WTC11 (cell line): ENCODE results near the gene PRRC2B.

Experiments
- CREB1 ChIP-seq: sonication (generic); formaldehyde crosslinking; IDR thresholded peaks from 2 replicates; pipeline ENCODE4 v1.8.0; 2023; ENCODE audit warnings: mild to moderate bottlenecking, missing genetic modification reagents
- FOXJ3 ChIP-seq: sonication (generic); formaldehyde crosslinking; IDR thresholded peaks from 2 replicates; pipeline ENCODE4 v1.9.0; 2021; ENCODE audit warnings: missing genetic modification reagents, mild to moderate bottlenecking, borderline replicate concordance
- MYBL2 ChIP-seq: sonication (generic); formaldehyde crosslinking; IDR thresholded peaks from 2 replicates; pipeline ENCODE4 v1.8.1; 2023; ENCODE audit warnings: mild to moderate bottlenecking, moderate library complexity, missing genetic modification reagents
- SMAD3 ChIP-seq: sonication (generic); formaldehyde crosslinking; IDR thresholded peaks from 2 replicates; pipeline ENCODE4 v1.8.0; 2022; ENCODE audit warnings: missing genetic modification reagents, mild to moderate bottlenecking, borderline replicate concordance
- TF ChIP-seq, protein P1 (sequence below): fragments of 200-600 bp; IDR thresholded peaks from 2 replicates; pipeline ENCODE4 v1.8.0; 2022; ENCODE audit warnings: antibody characterized with exemption
- TF ChIP-seq, protein P2 (sequence below): sonication (generic); formaldehyde crosslinking; IDR thresholded peaks from 2 replicates; pipeline ENCODE4 v1.8.0; 2023; ENCODE audit warnings: missing genetic modification reagents
- TF ChIP-seq, protein P3 (sequence below): sonication (generic); formaldehyde crosslinking; IDR thresholded peaks from 2 replicates; pipeline ENCODE4 v1.8.0; 2023; ENCODE audit warnings: missing genetic modification reagents, mild to moderate bottlenecking, borderline replicate concordance
- TF ChIP-seq, protein P4 (sequence below): sonication (generic); formaldehyde crosslinking; IDR thresholded peaks from 2 replicates; pipeline ENCODE4 v1.8.0; 2022; ENCODE audit warnings: mild to moderate bottlenecking, missing genetic modification reagents
- TF ChIP-seq, protein P5 (sequence below): sonication (generic); formaldehyde crosslinking; IDR thresholded peaks from 2 replicates; pipeline ENCODE4 v1.8.1; 2022; ENCODE audit warnings: missing genetic modification reagents, borderline replicate concordance
- TF ChIP-seq, protein P6 (sequence below): sonication (generic); formaldehyde crosslinking; IDR thresholded peaks from 2 replicates; pipeline ENCODE4 v1.8.1; 2023; ENCODE audit warnings: mild to moderate bottlenecking, missing genetic modification reagents, moderate library complexity

DNA sequence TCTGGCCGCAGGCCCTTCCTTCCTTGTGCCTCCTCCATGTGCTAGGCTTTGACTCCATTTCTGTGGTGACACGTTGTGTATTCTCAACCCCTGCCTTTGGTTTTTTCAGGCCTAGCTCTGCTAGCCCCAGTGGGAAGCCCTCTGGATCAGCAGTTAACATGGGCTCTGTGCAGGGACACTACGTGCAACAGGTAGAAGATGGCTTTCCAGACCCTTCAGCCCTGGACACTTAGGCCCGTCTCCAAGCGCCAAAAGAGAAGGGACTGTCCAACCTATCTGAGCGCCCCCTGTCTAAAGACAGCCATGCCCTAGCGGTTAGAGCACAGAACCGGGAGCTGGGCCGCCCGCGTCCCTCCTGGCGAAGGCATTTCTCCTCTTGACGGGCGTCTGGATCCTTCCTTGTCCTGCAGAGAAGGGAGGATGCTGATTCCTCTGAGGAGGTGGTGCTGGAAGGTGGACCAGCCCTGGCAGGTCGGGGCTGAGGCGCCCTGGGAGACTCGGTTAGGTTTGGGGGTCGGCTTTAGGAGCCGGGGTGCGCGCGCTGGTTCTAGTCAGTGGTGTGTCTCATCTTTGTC, 100.5 kb downstream of the PRRC2B start:
- no peak for TF ChIP-seq CREB1 (CRISPR knock-in tag)
- no peak for TF ChIP-seq MYBL2 (CRISPR knock-in tag)
- TF ChIP-seq, protein P1, sequence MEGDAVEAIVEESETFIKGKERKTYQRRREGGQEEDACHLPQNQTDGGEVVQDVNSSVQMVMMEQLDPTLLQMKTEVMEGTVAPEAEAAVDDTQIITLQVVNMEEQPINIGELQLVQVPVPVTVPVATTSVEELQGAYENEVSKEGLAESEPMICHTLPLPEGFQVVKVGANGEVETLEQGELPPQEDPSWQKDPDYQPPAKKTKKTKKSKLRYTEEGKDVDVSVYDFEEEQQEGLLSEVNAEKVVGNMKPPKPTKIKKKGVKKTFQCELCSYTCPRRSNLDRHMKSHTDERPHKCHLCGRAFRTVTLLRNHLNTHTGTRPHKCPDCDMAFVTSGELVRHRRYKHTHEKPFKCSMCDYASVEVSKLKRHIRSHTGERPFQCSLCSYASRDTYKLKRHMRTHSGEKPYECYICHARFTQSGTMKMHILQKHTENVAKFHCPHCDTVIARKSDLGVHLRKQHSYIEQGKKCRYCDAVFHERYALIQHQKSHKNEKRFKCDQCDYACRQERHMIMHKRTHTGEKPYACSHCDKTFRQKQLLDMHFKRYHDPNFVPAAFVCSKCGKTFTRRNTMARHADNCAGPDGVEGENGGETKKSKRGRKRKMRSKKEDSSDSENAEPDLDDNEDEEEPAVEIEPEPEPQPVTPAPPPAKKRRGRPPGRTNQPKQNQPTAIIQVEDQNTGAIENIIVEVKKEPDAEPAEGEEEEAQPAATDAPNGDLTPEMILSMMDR, result no peak
- TF ChIP-seq, protein P2, sequence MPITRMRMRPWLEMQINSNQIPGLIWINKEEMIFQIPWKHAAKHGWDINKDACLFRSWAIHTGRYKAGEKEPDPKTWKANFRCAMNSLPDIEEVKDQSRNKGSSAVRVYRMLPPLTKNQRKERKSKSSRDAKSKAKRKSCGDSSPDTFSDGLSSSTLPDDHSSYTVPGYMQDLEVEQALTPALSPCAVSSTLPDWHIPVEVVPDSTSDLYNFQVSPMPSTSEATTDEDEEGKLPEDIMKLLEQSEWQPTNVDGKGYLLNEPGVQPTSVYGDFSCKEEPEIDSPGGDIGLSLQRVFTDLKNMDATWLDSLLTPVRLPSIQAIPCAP, result no peak
- TF ChIP-seq, protein P3, sequence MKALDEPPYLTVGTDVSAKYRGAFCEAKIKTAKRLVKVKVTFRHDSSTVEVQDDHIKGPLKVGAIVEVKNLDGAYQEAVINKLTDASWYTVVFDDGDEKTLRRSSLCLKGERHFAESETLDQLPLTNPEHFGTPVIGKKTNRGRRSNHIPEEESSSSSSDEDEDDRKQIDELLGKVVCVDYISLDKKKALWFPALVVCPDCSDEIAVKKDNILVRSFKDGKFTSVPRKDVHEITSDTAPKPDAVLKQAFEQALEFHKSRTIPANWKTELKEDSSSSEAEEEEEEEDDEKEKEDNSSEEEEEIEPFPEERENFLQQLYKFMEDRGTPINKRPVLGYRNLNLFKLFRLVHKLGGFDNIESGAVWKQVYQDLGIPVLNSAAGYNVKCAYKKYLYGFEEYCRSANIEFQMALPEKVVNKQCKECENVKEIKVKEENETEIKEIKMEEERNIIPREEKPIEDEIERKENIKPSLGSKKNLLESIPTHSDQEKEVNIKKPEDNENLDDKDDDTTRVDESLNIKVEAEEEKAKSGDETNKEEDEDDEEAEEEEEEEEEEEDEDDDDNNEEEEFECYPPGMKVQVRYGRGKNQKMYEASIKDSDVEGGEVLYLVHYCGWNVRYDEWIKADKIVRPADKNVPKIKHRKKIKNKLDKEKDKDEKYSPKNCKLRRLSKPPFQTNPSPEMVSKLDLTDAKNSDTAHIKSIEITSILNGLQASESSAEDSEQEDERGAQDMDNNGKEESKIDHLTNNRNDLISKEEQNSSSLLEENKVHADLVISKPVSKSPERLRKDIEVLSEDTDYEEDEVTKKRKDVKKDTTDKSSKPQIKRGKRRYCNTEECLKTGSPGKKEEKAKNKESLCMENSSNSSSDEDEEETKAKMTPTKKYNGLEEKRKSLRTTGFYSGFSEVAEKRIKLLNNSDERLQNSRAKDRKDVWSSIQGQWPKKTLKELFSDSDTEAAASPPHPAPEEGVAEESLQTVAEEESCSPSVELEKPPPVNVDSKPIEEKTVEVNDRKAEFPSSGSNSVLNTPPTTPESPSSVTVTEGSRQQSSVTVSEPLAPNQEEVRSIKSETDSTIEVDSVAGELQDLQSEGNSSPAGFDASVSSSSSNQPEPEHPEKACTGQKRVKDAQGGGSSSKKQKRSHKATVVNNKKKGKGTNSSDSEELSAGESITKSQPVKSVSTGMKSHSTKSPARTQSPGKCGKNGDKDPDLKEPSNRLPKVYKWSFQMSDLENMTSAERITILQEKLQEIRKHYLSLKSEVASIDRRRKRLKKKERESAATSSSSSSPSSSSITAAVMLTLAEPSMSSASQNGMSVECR (CRISPR knock-in tag), result no peak
- TF ChIP-seq, protein P4, sequence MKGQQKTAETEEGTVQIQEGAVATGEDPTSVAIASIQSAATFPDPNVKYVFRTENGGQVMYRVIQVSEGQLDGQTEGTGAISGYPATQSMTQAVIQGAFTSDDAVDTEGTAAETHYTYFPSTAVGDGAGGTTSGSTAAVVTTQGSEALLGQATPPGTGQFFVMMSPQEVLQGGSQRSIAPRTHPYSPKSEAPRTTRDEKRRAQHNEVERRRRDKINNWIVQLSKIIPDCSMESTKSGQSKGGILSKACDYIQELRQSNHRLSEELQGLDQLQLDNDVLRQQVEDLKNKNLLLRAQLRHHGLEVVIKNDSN (CRISPR knock-in tag), result no peak
- TF ChIP-seq SMAD3 (CRISPR knock-in tag), result no peak
- no peak for TF ChIP-seq FOXJ3 (CRISPR knock-in tag)
- TF ChIP-seq, protein P5, sequence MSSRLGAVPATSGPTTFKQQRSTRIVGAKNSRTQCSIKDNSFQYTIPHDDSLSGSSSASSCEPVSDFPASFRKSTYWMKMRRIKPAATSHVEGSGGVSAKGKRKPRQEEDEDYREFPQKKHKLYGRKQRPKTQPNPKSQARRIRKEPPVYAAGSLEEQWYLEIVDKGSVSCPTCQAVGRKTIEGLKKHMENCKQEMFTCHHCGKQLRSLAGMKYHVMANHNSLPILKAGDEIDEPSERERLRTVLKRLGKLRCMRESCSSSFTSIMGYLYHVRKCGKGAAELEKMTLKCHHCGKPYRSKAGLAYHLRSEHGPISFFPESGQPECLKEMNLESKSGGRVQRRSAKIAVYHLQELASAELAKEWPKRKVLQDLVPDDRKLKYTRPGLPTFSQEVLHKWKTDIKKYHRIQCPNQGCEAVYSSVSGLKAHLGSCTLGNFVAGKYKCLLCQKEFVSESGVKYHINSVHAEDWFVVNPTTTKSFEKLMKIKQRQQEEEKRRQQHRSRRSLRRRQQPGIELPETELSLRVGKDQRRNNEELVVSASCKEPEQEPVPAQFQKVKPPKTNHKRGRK (CRISPR knock-in tag), result no peak
- TF ChIP-seq, protein P6, sequence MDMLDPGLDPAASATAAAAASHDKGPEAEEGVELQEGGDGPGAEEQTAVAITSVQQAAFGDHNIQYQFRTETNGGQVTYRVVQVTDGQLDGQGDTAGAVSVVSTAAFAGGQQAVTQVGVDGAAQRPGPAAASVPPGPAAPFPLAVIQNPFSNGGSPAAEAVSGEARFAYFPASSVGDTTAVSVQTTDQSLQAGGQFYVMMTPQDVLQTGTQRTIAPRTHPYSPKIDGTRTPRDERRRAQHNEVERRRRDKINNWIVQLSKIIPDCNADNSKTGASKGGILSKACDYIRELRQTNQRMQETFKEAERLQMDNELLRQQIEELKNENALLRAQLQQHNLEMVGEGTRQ, result no peak
